Lung (tissue), 12 donors: ENCODE measurements around the gene MTUS2. TPM values are rescaled to one million over a fixed set of nuclear protein-coding genes. Genes with fewer than 3 reads are reported as not detected.

Experiments used
- ATAC-seq: fragments of 200-7000 bp; cut with Tn5 transposase; one replicate; pipeline ENCODE4 v1.9.1; 2020; ENCODE audit warnings: moderate number of reproducible peaks; ENCODE audit not compliant: insufficient read depth, low FRiP score
- DNase-seq, 3 donors: peaks; one replicate each; pipeline ENCODE4 v3.0.0-alpha.2; 2013 to 2017
- H3K27ac ChIP-seq, 2 donors: one replicate each; pipeline ENCODE4 v1.5.1; 2013; ENCODE audit warnings: mild to moderate bottlenecking in 2 of 2, moderate library complexity in 2 of 2, control low read depth in 1 of 2, inconsistent platforms in 1 of 2, low read depth in 1 of 2, low read length in 1 of 2
- H3K27me3 ChIP-seq, 3 donors: one replicate each; pipeline ENCODE4 v1.5.1; 2013; ENCODE audit warnings: low read length in 2 of 3; ENCODE audit not compliant: control insufficient read depth in 3 of 3, insufficient read depth in 3 of 3
- H3K36me3 ChIP-seq, 4 donors: one replicate each; pipeline ENCODE4 v1.5.1; 2013; ENCODE audit warnings: low read length in 4 of 4, mild to moderate bottlenecking in 1 of 4, moderate library complexity in 1 of 4; ENCODE audit not compliant: control insufficient read depth in 4 of 4, insufficient read depth in 4 of 4
- H3K4me1 ChIP-seq, 5 donors: one replicate each; pipeline ENCODE4 v1.5.1; 2013; ENCODE audit warnings: low read length in 5 of 5, mild to moderate bottlenecking in 2 of 5, moderate library complexity in 1 of 5; ENCODE audit not compliant: control insufficient read depth in 5 of 5, insufficient read depth in 5 of 5
- H3K4me3 ChIP-seq: one replicate; pipeline ENCODE4 v1.5.1; 2013; ENCODE audit warnings: mild to moderate bottlenecking, control low read depth, moderate library complexity
- H3K9ac ChIP-seq, 2 donors: one replicate each; pipeline ENCODE4 v1.5.1; 2013; ENCODE audit warnings: low read length in 2 of 2, control low read depth in 1 of 2; ENCODE audit not compliant: insufficient read depth in 1 of 2
- H3K9me3 ChIP-seq, 4 donors: one replicate each; pipeline ENCODE4 v1.5.1; 2013; ENCODE audit warnings: low read length in 3 of 4, mild to moderate bottlenecking in 1 of 4, moderate library complexity in 1 of 4; ENCODE audit not compliant: control insufficient read depth in 4 of 4, insufficient read depth in 3 of 4
- WGBS, 2 donors: extraction: QIAGEN DNeasy Blood & Tissue Kit; methylation state at CpG; one replicate each; pipeline ENCODE4 v1.1.7; 2013; 5-methylcytosine and 5-hydroxymethylcytosine counted together
- polyA plus RNA-seq, 2 donors: library from polyadenylated mRNA; stranded (reverse); fragments of 200-250 nt; gene quantifications; one replicate each; pipeline ENCODE4 v1.2.1, GENCODE V29; 2013
- total RNA-seq, 2 donors: library from RNA; depleted of rRNA in 1 of 2; stranded (reverse); fragments of >200 nt in 1 of 2; gene quantifications; one replicate each; pipeline ENCODE4 v1.2.1, GENCODE V29; 2014 to 2021
- TF ChIP-seq, protein P1 (sequence below): IDR thresholded peaks from 2 replicates; pipeline ENCODE4 v1.5.1; 2012; ENCODE audit warnings: mild to moderate bottlenecking; ENCODE audit errors: control extremely low read depth, extremely low read depth
- donor health status: control.
- donor health status: control.
- donor health status: Bipolar disorder and iron deficiency.
- donor health status: healthy.
- donor health status: DM: yes; HTN: yes; CAD: no.

The MTUS2 gene
- total and polyA plus RNA-seq, 4 donors = 0.03 to 0.54 (median 0.08) TPM

DNA sequence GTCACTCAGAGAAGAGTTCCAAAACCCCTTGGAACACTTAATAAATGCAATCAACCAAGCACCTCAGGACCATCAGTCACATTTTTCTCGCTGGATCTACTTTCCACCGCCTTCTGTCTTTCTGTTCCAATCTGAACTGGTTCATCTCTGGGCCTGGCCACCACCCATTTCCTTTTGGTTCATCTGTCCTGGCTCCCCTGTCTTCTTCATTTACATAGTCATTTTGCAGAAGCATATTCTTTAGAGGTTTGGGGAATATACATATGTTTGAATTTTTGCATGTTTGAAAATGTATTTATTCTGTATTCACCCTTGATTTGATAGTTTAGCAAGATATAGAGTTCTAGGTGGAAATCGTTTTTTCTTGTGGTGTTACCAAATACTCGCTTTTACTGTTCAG, 188.2 kb downstream of the MTUS2 start:
- Histone ChIP-seq H3K9me3 (peaks cover 0 to 2% (median 0%) of the 10 kb centered on the region in 4 donors), H3K4me3 (no peak overlapping the region), H3K27ac (no peak overlapping the region), H3K27me3 (no peaks in the 10 kb centered on the region), H3K4me1 (peaks cover 2 to 23% (median 7%) of the 10 kb centered on the region in 5 donors), H3K9ac (no peak overlapping the region), H3K36me3 (no peaks in the 10 kb centered on the region)
- DNase-seq = no peak
- TF ChIP-seq, protein P1, sequence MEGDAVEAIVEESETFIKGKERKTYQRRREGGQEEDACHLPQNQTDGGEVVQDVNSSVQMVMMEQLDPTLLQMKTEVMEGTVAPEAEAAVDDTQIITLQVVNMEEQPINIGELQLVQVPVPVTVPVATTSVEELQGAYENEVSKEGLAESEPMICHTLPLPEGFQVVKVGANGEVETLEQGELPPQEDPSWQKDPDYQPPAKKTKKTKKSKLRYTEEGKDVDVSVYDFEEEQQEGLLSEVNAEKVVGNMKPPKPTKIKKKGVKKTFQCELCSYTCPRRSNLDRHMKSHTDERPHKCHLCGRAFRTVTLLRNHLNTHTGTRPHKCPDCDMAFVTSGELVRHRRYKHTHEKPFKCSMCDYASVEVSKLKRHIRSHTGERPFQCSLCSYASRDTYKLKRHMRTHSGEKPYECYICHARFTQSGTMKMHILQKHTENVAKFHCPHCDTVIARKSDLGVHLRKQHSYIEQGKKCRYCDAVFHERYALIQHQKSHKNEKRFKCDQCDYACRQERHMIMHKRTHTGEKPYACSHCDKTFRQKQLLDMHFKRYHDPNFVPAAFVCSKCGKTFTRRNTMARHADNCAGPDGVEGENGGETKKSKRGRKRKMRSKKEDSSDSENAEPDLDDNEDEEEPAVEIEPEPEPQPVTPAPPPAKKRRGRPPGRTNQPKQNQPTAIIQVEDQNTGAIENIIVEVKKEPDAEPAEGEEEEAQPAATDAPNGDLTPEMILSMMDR = no peak
- ATAC-seq = no peak
- WGBS, 2 donors = 90 to 91% methylated on average over 4 of the region's 4 CpGs

DNA sequence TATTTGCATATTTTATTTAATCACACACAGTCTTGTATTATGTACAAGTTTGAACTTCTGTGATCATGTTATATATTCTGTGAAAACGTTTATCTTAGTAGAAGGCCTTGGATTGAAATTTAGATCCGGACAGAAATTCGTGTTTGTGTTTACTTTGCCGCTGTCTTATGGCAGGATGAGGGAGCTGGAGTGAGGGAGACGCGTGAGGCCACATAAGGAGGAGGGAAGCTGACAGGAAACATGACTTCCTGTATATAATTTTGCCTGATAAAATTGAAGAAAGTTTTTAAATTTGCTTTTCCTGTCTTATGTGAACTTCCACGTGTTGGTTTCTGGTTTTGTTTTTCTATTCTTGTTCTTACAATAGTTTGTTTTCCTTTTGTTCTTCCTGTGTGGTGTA, 200.2 kb downstream of the MTUS2 start:
- Histone ChIP-seq H3K9ac (no peak overlapping the region), H3K27ac (no peak overlapping the region), H3K27me3 (no peaks in the 10 kb centered on the region), H3K36me3 (no peaks in the 10 kb centered on the region), H3K4me3 (no peak overlapping the region), H3K9me3 (peaks cover 0 to 1% (median 0%) of the 10 kb centered on the region in 4 donors), H3K4me1 (peaks cover 0 to 10% (median 0%) of the 10 kb centered on the region in 5 donors)
- DNase-seq (peak in 2 of 3 donors; percentile 41 to 68), ATAC-seq (no peak)
- WGBS, 2 donors = 16 to 23% methylated on average over 7 of the region's 7 CpGs
- TF ChIP-seq, protein P1 = no peak

DNA sequence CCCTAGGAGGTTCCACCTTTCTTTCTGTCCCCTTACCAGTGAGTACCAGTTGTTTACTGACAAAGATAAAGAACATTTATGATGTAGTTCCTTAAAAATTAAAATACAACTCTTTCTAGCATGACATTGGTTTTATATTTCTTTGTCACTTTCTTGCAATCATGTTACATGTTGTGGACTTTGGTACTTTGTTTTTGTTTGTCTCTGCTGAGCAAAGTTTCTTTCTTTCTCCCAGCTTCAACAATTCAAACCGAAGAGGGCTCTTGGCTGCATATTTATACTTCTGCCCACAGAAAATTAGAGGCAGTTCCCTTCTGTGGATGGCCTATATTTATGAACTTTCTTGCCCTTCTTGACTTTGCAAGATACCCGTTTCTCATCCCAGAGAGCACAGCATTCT, 201.2 kb downstream of the MTUS2 start:
- H3K27me3 ChIP-seq = no peaks in the 10 kb centered on the region
- no peak for DNase-seq
- no peak for ATAC-seq
- TF ChIP-seq, protein P1 = no peak
- peaks cover 0 to 10% (median 0%) of the 10 kb centered on the region in 5 donors for H3K4me1 ChIP-seq
- H3K36me3 ChIP-seq = no peaks in the 10 kb centered on the region
- H3K27ac ChIP-seq = no peak overlapping the region
- H3K9me3 ChIP-seq = peaks cover 0 to 1% (median 0%) of the 10 kb centered on the region in 4 donors
- WGBS, 2 donors = 57 to 68% methylated on average over 2 of the region's 2 CpGs
- no peak overlapping the region for H3K9ac ChIP-seq
- no peak overlapping the region for H3K4me3 ChIP-seq

DNA sequence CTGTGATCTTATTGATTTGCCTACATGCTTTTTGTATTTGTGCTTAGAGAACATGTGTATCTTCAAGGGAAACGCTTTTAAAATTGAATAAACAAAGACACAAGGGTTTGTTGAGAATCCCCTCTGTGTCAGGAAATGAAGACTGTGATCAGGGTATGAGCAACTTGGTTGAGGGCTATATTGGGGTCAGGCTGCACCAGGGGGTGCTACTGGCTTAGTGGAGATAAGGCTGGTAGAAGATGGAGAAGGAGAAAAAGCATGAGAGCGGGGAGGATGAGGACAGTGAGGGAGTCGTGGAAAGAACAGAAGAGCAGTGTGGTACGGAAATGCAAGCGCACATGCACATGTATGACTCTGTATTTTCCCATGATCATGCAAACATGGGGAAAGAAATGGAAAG, 201.6 kb downstream of the MTUS2 start:
- H3K4me3 ChIP-seq = no peak overlapping the region
- H3K36me3 ChIP-seq = no peaks in the 10 kb centered on the region
- H3K9me3 ChIP-seq = peaks cover 0 to 1% (median 0%) of the 10 kb centered on the region in 4 donors
- 83 to 87% methylated on average over 5 of the region's 5 CpGs for WGBS, 2 donors
- H3K27ac ChIP-seq = no peak overlapping the region
- ATAC-seq (no peak), DNase-seq (no peak)
- TF ChIP-seq, protein P1 = no peak
- no peaks in the 10 kb centered on the region for H3K27me3 ChIP-seq
- peaks cover 0 to 10% (median 0%) of the 10 kb centered on the region in 5 donors for H3K4me1 ChIP-seq
- no peak overlapping the region for H3K9ac ChIP-seq
